ENCODE measurements around the gene ANKRD40CL.
"Not testable (repeated sequence)": the region's sequence is repeated elsewhere in the genome, so short reads cannot be mapped to it uniquely, and the experiment has no call there.

Gene ANKRD40CL

DNA sequence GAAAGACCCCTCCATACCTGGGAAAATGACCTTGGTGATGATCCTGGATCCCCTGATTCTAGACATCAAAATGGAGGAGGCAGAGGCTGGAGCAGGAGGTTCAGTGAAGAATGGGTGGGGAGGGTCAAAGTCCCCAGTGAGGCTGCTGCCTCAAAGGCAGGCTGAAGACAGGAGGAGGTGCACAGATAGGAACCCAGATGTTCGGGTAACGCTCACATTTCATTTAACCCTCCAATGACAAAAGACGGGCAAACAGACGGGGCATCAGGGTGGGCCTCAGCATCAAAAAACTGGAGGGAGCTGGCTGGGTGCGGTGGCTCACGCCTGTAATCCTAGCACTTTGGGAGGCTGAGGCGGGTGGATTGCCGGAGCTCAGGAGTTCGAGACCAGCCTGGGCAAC is at the start of gene ANKRD40CL:
Gene ANKRD40CL, minus strand, starts transcription at position 73 of the 400 bp plus-strand sequence. CDS start 605 bp downstream, outside the sequence.
- no peak for DNase-seq (ENCODE audit: low read depth in 1 of 2, low spot score in 1 of 2)

- no peak for DNase-seq (ENCODE audit: low read depth in 1 of 2, low spot score in 1 of 2)
These were observed 49.0 kb upstream of the ANKRD40CL start for GRCh38 chr17:50816271-50816670.

DNA sequence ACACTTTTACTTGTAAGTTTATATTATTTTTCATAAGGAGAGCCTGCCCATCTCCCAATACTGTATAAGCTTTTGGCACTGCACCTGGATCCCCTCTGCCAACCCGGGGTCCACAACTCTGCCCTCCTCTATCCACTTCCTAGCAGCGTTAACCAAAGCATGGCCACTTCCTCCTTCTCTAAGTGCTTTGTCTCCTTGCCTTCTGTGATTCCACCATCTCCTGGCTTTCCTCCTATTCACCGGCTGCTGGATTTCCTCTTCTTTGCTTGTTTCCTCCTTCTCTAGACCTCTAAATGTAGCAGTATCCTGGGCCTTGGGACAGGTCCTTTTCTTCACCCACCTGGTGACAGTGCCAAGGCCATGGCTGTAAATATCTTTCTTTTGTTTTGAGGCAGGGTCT is 48.1 kb upstream of the ANKRD40CL start:
- DNase-seq (ENCODE audit: low read depth in 1 of 2, low spot score in 1 of 2), result no peak

GRCh38 chr17:50813583-50813982 is 46.3 kb upstream of the ANKRD40CL start:
- DNase-seq (ENCODE audit: low read depth in 1 of 2, low spot score in 1 of 2), result no peak

DNA sequence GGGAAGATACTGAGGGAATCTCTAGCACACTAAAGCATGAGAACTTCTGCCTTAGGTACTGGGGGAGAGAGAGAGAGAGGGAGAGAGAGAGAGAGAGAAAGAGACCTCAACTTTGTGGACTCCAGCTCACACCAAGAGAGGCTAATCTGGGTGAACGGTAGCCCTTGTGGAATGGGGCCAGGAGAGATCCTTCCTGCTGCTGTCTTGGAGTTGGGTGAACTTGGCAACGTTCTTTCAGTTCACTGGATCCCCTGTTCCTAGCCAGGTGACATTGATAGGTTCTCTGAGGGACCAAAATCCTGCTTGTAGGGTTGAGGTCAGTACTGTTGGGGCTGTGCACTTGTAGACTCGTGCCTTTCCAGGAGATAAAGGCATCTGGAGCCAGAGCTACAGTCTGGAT is 41.6 kb upstream of the ANKRD40CL start:
- DNase-seq (ENCODE audit: low read depth in 1 of 2, low spot score in 1 of 2), result no peak

GRCh38 chr17:50808413-50808812 is 41.1 kb upstream of the ANKRD40CL start:
- no peak for DNase-seq (ENCODE audit: low read depth in 1 of 2, low spot score in 1 of 2)

DNA sequence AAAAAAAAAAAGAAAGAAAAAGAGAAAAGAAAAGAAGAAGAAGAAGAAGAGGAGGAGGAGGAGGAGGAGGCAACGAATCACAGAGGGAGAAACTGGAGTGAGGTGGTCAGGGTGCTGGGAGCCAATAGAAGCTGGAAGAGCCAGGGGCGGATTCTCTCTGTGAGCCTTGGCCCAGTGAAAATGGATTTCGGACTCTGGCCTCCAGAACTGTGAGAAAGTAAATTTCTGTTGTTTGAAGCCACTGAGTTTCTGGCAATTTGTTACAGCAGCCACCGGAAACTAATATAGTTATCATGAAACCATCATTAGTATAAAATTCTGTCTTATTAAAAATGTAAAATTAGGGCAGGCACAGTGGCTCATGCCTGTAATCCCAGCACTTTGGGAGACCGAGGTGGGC is 40.4 kb upstream of the ANKRD40CL start:
- DNase-seq (ENCODE audit: low read depth in 1 of 2, low spot score in 1 of 2), result no peak

DNA sequence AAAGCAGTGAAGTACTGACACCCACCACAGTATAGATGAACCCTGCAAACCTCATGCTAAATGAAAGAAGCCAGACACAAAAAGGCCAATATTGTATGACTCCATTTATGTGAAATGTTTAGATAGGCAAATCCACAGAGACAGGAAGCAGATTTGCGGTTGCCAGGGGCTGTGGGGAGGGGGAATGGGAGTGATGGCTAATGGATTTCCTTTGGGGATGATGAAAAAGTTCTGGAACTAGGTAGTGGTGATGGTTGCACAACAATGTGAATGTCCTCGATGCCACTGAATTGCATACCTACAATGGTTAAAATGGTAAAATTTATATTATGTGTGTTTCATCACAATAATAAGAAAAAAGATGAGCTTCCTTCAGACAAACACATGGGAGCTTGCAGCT is 39.7 kb upstream of the ANKRD40CL start:
- no peak for DNase-seq (ENCODE audit: low read depth in 1 of 2, low spot score in 1 of 2)

- DNase-seq (ENCODE audit: low read depth in 1 of 2, low spot score in 1 of 2), result no peak
These were observed 38.9 kb upstream of the ANKRD40CL start for GRCh38 chr17:50806141-50806643.

DNA sequence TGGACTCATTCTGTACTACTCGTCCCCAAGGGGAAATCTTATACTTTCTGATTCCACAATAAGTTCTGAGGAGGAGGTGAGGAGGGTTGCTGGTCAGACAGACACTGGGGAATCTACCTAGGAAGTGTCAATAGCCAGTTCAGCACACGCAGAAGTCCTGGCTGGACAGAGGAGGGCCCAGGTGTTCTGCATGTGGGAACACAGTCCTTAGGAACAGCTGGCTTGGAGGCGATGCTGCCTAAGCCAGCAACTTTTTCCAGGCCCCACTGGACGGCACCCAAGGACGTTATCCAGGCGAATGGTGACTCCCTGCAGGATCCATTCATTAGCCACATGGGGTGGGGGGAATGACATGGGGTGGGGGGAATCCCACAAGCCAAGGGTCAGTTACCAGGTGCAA is 38.2 kb upstream of the ANKRD40CL start:
- no peak for DNase-seq (ENCODE audit: low read depth in 1 of 2, low spot score in 1 of 2)

- DNase-seq (ENCODE audit: low read depth in 1 of 2, low spot score in 1 of 2), result not testable (repeated sequence)
These were observed 37.6 kb upstream of the ANKRD40CL start for GRCh38 chr17:50804749-50805475.

DNA sequence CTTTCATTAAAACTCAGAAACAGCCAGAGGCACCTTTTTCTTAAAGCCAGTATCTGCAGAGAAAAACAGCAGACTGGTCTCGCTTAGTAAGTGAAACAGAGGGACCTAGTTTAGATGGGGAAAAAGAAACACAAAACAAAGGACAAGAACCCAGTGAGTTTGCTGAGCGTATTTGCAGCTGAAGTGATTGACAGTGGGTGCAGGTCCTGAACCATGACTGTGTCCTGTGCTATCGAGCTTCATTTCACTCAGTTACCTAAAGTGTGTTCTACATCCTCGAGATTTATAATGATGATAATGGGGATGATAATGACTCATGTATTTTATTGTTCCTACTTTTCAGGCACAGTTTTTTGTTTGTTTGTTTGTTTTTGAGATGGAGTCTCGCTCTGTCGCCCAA is 36.4 kb upstream of the ANKRD40CL start:
- DNase-seq (ENCODE audit: low read depth in 1 of 2, low spot score in 1 of 2), result no peak

DNA sequence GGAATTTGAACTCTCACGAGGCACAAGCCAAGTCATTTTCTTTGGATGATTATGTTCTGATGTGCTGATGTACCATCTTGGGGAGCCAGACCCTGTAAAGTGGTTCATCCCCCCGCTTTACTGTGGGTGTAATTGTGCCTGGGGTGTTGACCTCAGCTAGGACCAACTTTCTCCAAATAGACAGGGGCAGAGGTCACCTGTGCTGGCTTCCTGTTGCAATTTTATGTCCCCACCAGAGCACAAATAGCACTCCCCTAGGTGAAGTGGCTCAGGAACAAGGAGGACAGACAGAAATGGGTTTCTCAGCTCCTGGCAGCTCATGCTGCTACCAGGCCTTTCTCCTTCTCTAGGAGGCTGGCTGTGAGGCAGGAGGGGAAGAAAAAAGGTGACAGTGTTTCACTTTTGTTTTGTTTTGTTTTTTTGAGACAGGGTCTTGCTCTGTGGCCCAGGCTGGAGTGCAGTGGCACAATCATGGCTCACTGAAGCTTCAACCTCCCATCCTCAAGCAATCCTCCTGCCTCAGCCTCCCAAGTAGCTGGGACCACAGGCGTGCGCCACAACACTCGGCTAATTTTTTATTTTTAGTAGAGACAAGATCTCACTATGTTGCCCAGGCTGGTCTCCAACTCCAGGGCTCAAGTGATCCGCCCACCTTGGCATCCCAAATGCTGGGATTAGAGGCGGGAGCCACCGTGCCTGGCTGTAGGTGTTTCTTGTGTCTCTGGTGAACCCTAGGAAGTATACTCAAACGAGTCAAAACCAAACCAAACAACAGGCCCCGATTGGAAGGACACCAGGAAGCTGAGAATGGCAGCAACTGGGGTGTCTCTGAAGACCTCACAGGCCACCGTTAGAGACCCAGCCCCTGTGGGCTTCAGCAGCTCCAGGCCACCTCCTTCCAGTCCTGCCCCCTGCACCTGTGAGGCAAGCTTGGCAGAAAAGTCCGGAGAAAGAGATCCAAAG is 35.6 kb upstream of the ANKRD40CL start:
- no peak for DNase-seq (ENCODE audit: low read depth in 1 of 2, low spot score in 1 of 2)

DNA sequence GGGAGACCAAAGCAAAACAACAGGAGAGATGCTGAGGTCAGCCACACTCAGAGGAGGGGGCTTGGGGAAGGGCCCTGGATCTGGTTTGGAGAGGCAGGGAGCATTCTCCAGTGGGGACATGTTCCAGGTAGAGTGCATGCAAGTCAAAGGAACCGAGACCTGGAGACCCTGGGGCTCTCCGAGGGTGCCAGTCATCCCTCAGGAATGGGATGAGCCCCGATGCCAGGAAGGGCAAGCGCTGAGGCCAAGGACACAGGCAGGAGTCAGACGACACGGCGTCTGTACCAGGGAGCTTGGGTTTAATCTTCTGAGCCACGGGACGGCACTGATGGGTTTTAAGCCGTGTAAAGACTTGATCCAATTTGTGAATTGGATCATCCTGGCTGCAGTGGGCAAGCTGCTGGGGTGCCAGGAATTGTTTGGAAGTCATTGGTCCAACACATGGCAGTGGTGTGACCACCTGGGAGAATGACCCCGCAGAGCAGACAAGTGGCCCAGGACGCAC is 32.9 kb upstream of the ANKRD40CL start:
- no peak for DNase-seq (ENCODE audit: low read depth in 1 of 2, low spot score in 1 of 2)

- DNase-seq (ENCODE audit: low read depth in 1 of 2, low spot score in 1 of 2), result no peak
These were observed 32.3 kb upstream of the ANKRD40CL start for GRCh38 chr17:50799582-50799981.

DNA sequence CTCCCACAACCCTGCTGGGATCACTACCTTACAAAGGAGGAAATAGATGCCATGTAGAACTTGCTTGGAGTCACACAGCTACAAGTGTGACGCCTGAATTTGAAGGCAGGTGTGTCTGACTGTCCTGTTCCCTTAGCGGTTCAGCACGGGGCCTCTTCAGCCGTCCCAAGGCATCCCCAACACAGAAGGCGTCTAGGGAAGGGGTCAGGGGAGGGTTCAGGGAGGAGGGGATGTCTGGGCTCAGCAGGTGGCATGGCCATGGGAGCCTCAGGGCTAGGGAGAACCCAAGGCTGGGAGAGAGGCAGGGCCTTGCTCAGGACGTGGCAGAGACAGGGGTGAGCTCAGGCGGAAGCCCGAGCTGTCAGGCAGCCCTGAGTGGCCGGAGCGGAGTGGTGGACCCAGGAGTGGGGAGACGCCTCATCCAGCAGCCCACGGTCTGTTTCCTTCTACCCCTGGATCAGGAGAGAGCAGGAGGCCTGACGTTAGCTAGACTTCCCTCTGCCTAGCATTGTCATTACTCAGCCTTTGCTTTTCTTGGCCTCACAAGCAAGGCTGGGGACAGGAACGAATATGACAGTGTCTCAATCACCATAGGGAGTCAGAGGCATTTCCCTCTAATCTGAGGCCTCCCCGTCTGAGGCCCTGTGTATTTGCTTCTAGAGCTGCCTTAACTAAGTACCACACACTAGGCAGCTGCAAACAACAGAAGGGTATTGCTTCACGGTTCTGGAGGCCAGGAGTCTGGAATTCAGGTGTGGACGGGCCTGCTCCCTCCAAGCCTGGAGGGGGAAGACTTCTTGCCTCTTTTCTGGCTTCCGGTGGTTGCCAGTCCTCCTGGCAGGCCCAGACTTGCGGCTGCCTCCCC is 31.3 kb upstream of the ANKRD40CL start:
- DNase-seq (ENCODE audit: low read depth in 1 of 2, low spot score in 1 of 2), result no peak

DNA sequence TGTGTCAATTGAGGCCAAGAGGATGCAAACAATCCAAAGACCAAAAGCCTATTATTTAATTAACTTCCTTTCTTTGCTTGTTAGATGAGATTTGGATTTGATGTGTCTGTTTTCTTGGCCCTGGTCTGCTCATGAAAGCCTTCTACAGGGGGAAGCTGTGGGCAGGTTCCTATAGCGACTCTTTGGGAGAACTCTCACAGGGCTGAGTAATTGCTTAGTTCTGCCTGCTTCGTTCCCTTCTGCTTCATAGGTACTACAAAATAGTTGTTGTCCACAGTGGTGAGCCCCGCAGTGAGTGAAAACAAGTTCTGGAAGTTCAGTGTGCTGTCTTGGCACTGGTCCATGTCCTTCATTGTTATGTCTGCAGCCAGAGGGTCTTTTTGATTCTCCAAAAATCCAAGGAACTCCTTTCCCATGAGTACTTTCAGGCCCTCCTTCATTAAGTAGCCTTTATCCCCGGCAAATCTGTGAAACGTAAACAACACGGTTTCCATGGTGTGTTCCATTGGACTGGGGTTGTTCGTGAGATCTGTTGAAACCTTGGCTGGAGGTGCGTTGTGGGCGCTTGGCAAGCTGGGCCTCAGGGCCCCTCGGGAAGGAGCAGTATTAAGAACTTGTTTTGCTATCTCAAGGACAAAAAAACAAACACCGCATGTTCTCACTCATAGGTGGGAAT is 30.0 kb upstream of the ANKRD40CL start:
- DNase-seq (ENCODE audit: low read depth in 1 of 2, low spot score in 1 of 2), result no peak

GRCh38 chr17:50794361-50794760 is 27.0 kb upstream of the ANKRD40CL start:
- no peak for DNase-seq (ENCODE audit: low read depth in 1 of 2, low spot score in 1 of 2)

- DNase-seq (ENCODE audit: low read depth in 1 of 2, low spot score in 1 of 2), result no peak
These were observed 25.7 kb upstream of the ANKRD40CL start for GRCh38 chr17:50793007-50793406.

DNA sequence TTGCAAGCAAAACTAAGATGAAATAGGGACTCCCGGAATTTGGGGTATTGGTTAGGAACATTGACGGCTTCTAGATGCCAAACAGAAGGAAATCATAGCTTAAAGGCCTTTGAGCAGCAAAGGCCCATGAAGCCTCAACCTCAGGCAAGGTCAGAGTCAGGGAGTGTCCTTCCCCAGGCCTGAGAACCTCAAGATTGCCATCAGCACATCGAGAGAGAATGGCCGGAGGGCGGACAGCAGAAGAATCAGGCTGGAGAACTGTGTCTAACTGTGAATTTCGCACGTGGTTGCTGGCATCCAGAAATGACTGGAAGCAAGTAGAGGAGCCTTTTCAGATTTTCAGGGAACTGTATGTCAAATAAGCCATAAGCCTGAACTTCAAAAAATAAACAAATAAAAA is 24.8 kb upstream of the ANKRD40CL start:
- DNase-seq (ENCODE audit: low read depth in 1 of 2, low spot score in 1 of 2), result no peak
